HG02884 (cell line): ENCODE results near the gene RAB9A.
"Not testable (repeated sequence)": the region's sequence is repeated elsewhere in the genome, so short reads cannot be mapped to it uniquely, and the experiment has no call there.

Experiments
- ATAC-seq: cut with Tn5 transposase; IDR thresholded peaks from one replicate; pipeline ENCODE4 v1.9.1; 2021; ENCODE audit warnings: mild to moderate bottlenecking, moderate library complexity; ENCODE audit not compliant: unreplicated experiment

Gene RAB9A

GRCh38 chrX:13669246-13669737, 19.6 kb upstream of the RAB9A start:
- peak; percentile 55 for ATAC-seq

- ATAC-seq: not testable (repeated sequence)
These were observed 19.2 kb upstream of the RAB9A start for GRCh38 chrX:13669755-13670154.

- no peak for ATAC-seq
These were observed 18.7 kb upstream of the RAB9A start for GRCh38 chrX:13670197-13670596.

GRCh38 chrX:13673016-13673415, 15.9 kb upstream of the RAB9A start:
- no peak for ATAC-seq

GRCh38 chrX:13676885-13677284, 12.0 kb upstream of the RAB9A start:
- ATAC-seq: no peak

- ATAC-seq: not testable (repeated sequence)
These were observed 9.2 kb upstream of the RAB9A start for GRCh38 chrX:13679700-13680099.

- no peak for ATAC-seq
These were observed 7.3 kb upstream of the RAB9A start for GRCh38 chrX:13681595-13681994.

- no peak for ATAC-seq
These were observed 4.6 kb upstream of the RAB9A start for GRCh38 chrX:13684361-13684760.

- ATAC-seq: no peak
These were observed 3.7 kb upstream of the RAB9A start for GRCh38 chrX:13685126-13685763.

GRCh38 chrX:13687203-13687602, 1.7 kb upstream of the RAB9A start:
- no peak for ATAC-seq

GRCh38 chrX:13688384-13688957, 457 bp upstream of the RAB9A start:
- no peak for ATAC-seq

GRCh38 chrX:13689741-13690211, 848 bp downstream of the RAB9A start:
- no peak for ATAC-seq

- no peak for ATAC-seq
These were observed 1.9 kb downstream of the RAB9A start for GRCh38 chrX:13690836-13691235.

- no peak for ATAC-seq
These were observed 3.0 kb downstream of the RAB9A start for GRCh38 chrX:13691841-13692371.

GRCh38 chrX:13692771-13693231, 3.9 kb downstream of the RAB9A start:
- no peak for ATAC-seq

GRCh38 chrX:13693341-13693961, 4.5 kb downstream of the RAB9A start:
- no peak for ATAC-seq

- ATAC-seq: no peak
These were observed 5.4 kb downstream of the RAB9A start for GRCh38 chrX:13694359-13694758.

- ATAC-seq: no peak
These were observed 6.1 kb downstream of the RAB9A start for GRCh38 chrX:13694983-13695382.

- no peak for ATAC-seq
These were observed 6.7 kb downstream of the RAB9A start for GRCh38 chrX:13695601-13696115.

GRCh38 chrX:13697455-13697854, 8.5 kb downstream of the RAB9A start:
- peak; percentile 47 for ATAC-seq

- ATAC-seq: no peak
These were observed 9.0 kb downstream of the RAB9A start for GRCh38 chrX:13697976-13698375.

GRCh38 chrX:13698432-13698831, 9.5 kb downstream of the RAB9A start:
- ATAC-seq: no peak
